Neural cell (in vitro differentiated cells): ENCODE data around the gene AK5. TPM values are rescaled to one million over a fixed set of nuclear protein-coding genes. Genes with fewer than 3 reads are reported as not detected.

Experiments used
- H2AFZ ChIP-seq: fragments of 200-600, 300-800 bp; sonication (generic), shearing (Covaris generic); 2 replicates; pipeline ENCODE4 v1.6.0; 2014; ENCODE audit warnings: low read depth, mild to moderate bottlenecking, antibody characterized with exemption, low read length, moderate library complexity
- H3F3A ChIP-seq: fragments of 200-600 bp; shearing (Covaris generic); 2 replicates; pipeline ENCODE4 v1.6.1; 2016; ENCODE audit warnings: mild to moderate bottlenecking, moderate library complexity, mixed read lengths, antibody characterized with exemption, low read length; ENCODE audit not compliant: insufficient read depth, poor library complexity, severe bottlenecking
- H3K27ac ChIP-seq: fragments of 200-600, 300-800 bp; sonication (generic), shearing (Covaris generic); 2 replicates; pipeline ENCODE4 v1.5.1; 2014; ENCODE audit warnings: mild to moderate bottlenecking, low read length, moderate library complexity
- H3K27me3 ChIP-seq: fragments of 300-800, 200-600 bp; sonication (generic), shearing (Covaris generic); 2 replicates; pipeline ENCODE4 v1.6.0; 2014; ENCODE audit warnings: mild to moderate bottlenecking, low read depth, low read length, moderate library complexity; ENCODE audit not compliant: insufficient read depth
- H3K36me3 ChIP-seq: fragments of 300-800, 200-600 bp; sonication (generic), shearing (Covaris generic); 2 replicates; pipeline ENCODE4 v1.5.1; 2014; ENCODE audit warnings: mild to moderate bottlenecking, antibody characterized with exemption, low read length, moderate library complexity; ENCODE audit not compliant: insufficient read depth
- H3K4me2 ChIP-seq: fragments of 300-800, 200-600 bp; sonication (generic), shearing (Covaris generic); 2 replicates; pipeline ENCODE4 v1.6.0; 2014; ENCODE audit warnings: mild to moderate bottlenecking, low read length
- H3K4me3 ChIP-seq: fragments of 300-800, 200-600 bp; sonication (generic), shearing (Covaris generic); 2 replicates; pipeline ENCODE4 v1.5.1; 2014; ENCODE audit warnings: mild to moderate bottlenecking, low read length, moderate library complexity
- H3K79me2 ChIP-seq: fragments of 200-600 bp; shearing (Covaris generic); replicated peaks from 2 replicates; pipeline ENCODE4 v1.6.0; 2014; ENCODE audit warnings: mild to moderate bottlenecking, low read length, moderate library complexity; ENCODE audit not compliant: insufficient read depth
- H3K9ac ChIP-seq: fragments of 300-800, 200-600 bp; sonication (generic), shearing (Covaris generic); 2 replicates; pipeline ENCODE4 v1.6.1; 2016; ENCODE audit warnings: mild to moderate bottlenecking, low read length, mixed read lengths
- H3K9me2 ChIP-seq: fragments of 200-600 bp; shearing (Covaris generic); 2 replicates; pipeline ENCODE4 v1.6.1; 2016; ENCODE audit warnings: mild to moderate bottlenecking, low read length, mixed read lengths; ENCODE audit not compliant: insufficient read depth
- H3K9me3 ChIP-seq: fragments of 200-600, 300-800 bp; sonication (generic), shearing (Covaris generic); 2 replicates; pipeline ENCODE4 v1.6.1; 2016; ENCODE audit warnings: mild to moderate bottlenecking, mixed run types, low read length, moderate library complexity, mixed read lengths
- H4K20me1 ChIP-seq: fragments of 200-600 bp; shearing (Covaris generic); 2 replicates; pipeline ENCODE4 v1.6.1; 2016; ENCODE audit warnings: mild to moderate bottlenecking, mixed run types; ENCODE audit not compliant: insufficient read depth
- CTCF ChIP-seq: fragments of 450-650 bp; IDR thresholded peaks from 2 replicates; pipeline ENCODE4 v1.5.1; 2014; ENCODE audit warnings: antibody characterized with exemption, mild to moderate bottlenecking, moderate library complexity; ENCODE audit not compliant: poor library complexity, severe bottlenecking
- EP300 ChIP-seq: fragments of 450-650 bp; conservative IDR thresholded peaks from 2 replicates; pipeline ENCODE4 v1.6.1; 2014; ENCODE audit warnings: antibody characterized with exemption, mild to moderate bottlenecking, moderate library complexity; ENCODE audit not compliant: poor library complexity, severe bottlenecking
- EZH2 ChIP-seq: fragments of 200-600, 300-800 bp; shearing (Covaris generic), sonication (generic); IDR thresholded peaks from 2 replicates; pipeline ENCODE4 v1.6.1; 2014; ENCODE audit warnings: antibody characterized with exemption, low read length, borderline replicate concordance, mild to moderate bottlenecking; ENCODE audit not compliant: insufficient read depth, poor library complexity, severe bottlenecking
- MXI1 ChIP-seq: fragments of 450-650 bp; conservative IDR thresholded peaks from 2 replicates; pipeline ENCODE4 v1.6.1; 2014; ENCODE audit warnings: antibody characterized with exemption, mild to moderate bottlenecking; ENCODE audit not compliant: poor library complexity, severe bottlenecking
- POLR2AphosphoS5 ChIP-seq: IDR thresholded peaks from 2 replicates; pipeline ENCODE4 v1.6.1; 2012
- RAD21 ChIP-seq: fragments of 450-650 bp; conservative IDR thresholded peaks from 2 replicates; pipeline ENCODE4 v1.6.1; 2014; ENCODE audit warnings: antibody characterized with exemption, mild to moderate bottlenecking, moderate library complexity
- SMC3 ChIP-seq: fragments of 450-650 bp; conservative IDR thresholded peaks from 2 replicates; pipeline ENCODE4 v1.6.1; 2014; ENCODE audit warnings: antibody characterized with exemption, mild to moderate bottlenecking, moderate library complexity; ENCODE audit not compliant: poor library complexity
- TAF1 ChIP-seq: IDR thresholded peaks from 2 replicates; pipeline ENCODE4 v1.6.1; 2012; ENCODE audit warnings: low read depth
- polyA plus RNA-seq: library from polyadenylated mRNA; depleted of rRNA; stranded (reverse); fragments of >200 nt; gene quantifications from 2 replicates; pipeline ENCODE4 v1.2.3, GENCODE V29; 2014
- TF ChIP-seq, protein P1 (sequence below): IDR thresholded peaks from 2 replicates; pipeline ENCODE4 v1.6.1; 2012; ENCODE audit warnings: borderline replicate concordance

The AK5 gene
- polyA plus RNA-seq, 1 donor from 2014 or later: 7.1 TPM

GRCh38 chr1:77542813-77543420, 261.1 kb downstream of the AK5 start:
- Histone ChIP-seq H3K36me3 (no peaks in the 10 kb centered on the region), H3K4me2 (no peak overlapping the region)

GRCh38 chr1:77543822-77544448, 262.1 kb downstream of the AK5 start:
- Histone ChIP-seq H3K4me3 (no peak overlapping the region), H3K79me2 (no peaks in the 10 kb centered on the region), H3K36me3 (no peaks in the 10 kb centered on the region), H3K27me3 (no peaks in the 10 kb centered on the region), H3K9me2 (no peaks in the 10 kb centered on the region), H3K9me3 (no peaks in the 10 kb centered on the region), H3F3A (no peaks in the 10 kb centered on the region), H3K4me2 (no peak overlapping the region), H4K20me1 (no peaks in the 10 kb centered on the region), H2AFZ (no peak overlapping the region), H3K27ac (no peak overlapping the region), H3K9ac (no peak overlapping the region)
- TF ChIP-seq POLR2AphosphoS5: no peak
- no peak for TF ChIP-seq EZH2
- TF ChIP-seq CTCF: no peak
- TF ChIP-seq MXI1: no peak
- TF ChIP-seq, protein P1, sequence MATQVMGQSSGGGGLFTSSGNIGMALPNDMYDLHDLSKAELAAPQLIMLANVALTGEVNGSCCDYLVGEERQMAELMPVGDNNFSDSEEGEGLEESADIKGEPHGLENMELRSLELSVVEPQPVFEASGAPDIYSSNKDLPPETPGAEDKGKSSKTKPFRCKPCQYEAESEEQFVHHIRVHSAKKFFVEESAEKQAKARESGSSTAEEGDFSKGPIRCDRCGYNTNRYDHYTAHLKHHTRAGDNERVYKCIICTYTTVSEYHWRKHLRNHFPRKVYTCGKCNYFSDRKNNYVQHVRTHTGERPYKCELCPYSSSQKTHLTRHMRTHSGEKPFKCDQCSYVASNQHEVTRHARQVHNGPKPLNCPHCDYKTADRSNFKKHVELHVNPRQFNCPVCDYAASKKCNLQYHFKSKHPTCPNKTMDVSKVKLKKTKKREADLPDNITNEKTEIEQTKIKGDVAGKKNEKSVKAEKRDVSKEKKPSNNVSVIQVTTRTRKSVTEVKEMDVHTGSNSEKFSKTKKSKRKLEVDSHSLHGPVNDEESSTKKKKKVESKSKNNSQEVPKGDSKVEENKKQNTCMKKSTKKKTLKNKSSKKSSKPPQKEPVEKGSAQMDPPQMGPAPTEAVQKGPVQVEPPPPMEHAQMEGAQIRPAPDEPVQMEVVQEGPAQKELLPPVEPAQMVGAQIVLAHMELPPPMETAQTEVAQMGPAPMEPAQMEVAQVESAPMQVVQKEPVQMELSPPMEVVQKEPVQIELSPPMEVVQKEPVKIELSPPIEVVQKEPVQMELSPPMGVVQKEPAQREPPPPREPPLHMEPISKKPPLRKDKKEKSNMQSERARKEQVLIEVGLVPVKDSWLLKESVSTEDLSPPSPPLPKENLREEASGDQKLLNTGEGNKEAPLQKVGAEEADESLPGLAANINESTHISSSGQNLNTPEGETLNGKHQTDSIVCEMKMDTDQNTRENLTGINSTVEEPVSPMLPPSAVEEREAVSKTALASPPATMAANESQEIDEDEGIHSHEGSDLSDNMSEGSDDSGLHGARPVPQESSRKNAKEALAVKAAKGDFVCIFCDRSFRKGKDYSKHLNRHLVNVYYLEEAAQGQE: no peak
- no peak for TF ChIP-seq TAF1
- no peak for TF ChIP-seq SMC3

More at GRCh38 chr1:77542813-77543420, 261.1 kb downstream of the AK5 start:
- Histone ChIP-seq H3F3A (no peaks in the 10 kb centered on the region), H3K27ac (no peak overlapping the region), H3K9me2 (no peaks in the 10 kb centered on the region), H3K79me2 (no peaks in the 10 kb centered on the region), H3K9me3 (no peaks in the 10 kb centered on the region), H3K9ac (no peak overlapping the region), H2AFZ (no peak overlapping the region), H3K4me3 (no peak overlapping the region), H4K20me1 (no peaks in the 10 kb centered on the region), H3K27me3 (no peaks in the 10 kb centered on the region)
- TF ChIP-seq EZH2 (no peak), SMC3 (no peak), CTCF (no peak), POLR2AphosphoS5 (no peak), EP300 (no peak), RAD21 (no peak), TAF1 (no peak), MXI1 (no peak)
- TF ChIP-seq, protein P1: no peak
